Mammary epithelial cell (primary cell): ENCODE data around the gene MBD6.

Experiments used
- EZH2 ChIP-seq: IDR thresholded peaks from 2 replicates; pipeline ENCODE4 v1.6.1; 2012; ENCODE audit warnings: low read length, inconsistent platforms, borderline replicate concordance
- TF ChIP-seq, protein P1 (sequence below), 2 donors: IDR thresholded peaks in 1 of 2; conservative IDR thresholded peaks in 1 of 2; 2 replicates each; pipeline ENCODE4 v1.5.1; 2011 to 2012; ENCODE audit warnings: inconsistent platforms in 2 of 2, low read length in 2 of 2, mild to moderate bottlenecking in 2 of 2, control low read depth in 1 of 2, low read depth in 1 of 2; ENCODE audit not compliant: insufficient read depth in 1 of 2; ENCODE audit errors: extremely low read depth in 1 of 2

DNA sequence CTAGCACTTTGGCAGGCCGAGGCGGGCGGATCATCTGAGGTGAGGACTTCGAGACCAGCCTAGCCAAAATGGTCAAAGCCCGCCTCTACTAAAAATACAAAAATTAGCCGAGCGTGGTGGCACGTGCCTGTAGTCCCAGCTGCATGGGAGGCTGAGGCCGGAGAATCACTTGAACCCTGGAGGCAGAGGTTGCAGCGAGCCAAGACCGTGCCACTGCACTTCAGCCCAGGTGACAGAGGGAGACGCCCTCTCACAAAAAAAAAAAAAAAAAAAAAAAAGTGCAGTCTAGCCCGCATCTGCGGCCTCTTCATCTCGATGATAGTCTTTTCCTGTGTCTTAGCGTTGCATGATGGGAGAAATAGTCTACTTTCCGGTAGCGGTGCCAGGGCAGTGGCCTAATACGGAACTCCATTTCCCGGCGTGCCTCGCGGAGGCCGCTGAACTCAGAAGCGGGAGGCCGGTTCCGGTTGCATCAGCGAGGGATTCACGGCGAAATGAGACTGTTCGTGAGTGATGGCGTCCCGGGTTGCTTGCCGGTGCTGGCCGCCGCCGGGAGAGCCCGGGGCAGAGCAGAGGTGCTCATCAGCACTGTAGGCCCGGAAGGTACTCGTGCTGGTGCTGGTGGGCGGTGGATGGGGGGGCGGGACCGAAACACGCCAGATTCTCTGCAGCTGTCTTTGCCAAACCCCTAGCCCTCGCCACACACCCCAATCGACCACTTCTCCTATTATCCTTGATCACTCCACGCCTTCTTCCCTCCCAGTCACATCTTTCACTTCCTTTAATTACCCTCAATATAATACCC, 34.8 kb upstream of the MBD6 start, which contains the start of gene MARS1:
- TF ChIP-seq, protein P1, sequence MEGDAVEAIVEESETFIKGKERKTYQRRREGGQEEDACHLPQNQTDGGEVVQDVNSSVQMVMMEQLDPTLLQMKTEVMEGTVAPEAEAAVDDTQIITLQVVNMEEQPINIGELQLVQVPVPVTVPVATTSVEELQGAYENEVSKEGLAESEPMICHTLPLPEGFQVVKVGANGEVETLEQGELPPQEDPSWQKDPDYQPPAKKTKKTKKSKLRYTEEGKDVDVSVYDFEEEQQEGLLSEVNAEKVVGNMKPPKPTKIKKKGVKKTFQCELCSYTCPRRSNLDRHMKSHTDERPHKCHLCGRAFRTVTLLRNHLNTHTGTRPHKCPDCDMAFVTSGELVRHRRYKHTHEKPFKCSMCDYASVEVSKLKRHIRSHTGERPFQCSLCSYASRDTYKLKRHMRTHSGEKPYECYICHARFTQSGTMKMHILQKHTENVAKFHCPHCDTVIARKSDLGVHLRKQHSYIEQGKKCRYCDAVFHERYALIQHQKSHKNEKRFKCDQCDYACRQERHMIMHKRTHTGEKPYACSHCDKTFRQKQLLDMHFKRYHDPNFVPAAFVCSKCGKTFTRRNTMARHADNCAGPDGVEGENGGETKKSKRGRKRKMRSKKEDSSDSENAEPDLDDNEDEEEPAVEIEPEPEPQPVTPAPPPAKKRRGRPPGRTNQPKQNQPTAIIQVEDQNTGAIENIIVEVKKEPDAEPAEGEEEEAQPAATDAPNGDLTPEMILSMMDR (conservative IDR thresholded peaks at IDR 0.05 in 1 of 2, IDR thresholded peaks at IDR 0.05 in 1 of 2; ENCODE audit: extremely low read depth in 1 of 2, insufficient read depth in 1 of 2, low read depth in 1 of 2, low read length in 2 of 2), result peak in 1 of 2 donors; percentile 5
- no peak for TF ChIP-seq EZH2
